Measurements from ENCODE around the gene ELAPOR1. TPM values are rescaled to one million over a fixed set of nuclear protein-coding genes. Genes with fewer than 3 reads are reported as not detected.

Gene ELAPOR1
- total and polyA plus RNA-seq, 12 donors: 0.06 to 0.54 (median 0.30) TPM; not detected in 2

- Histone ChIP-seq H3K4me3 (no peak overlapping the region), H3K36me3 (no peaks in the 10 kb centered on the region), H3K27me3 (no peaks in the 10 kb centered on the region), H3K9me3 (no peaks in the 10 kb centered on the region), H3K27ac (peak overlapping the region in 4 of 10 donors; percentile 31 to 62 (median 49)), H3K4me1 (peaks cover 0 to 21% (median 11%) of the 10 kb centered on the region in 9 donors)
- DNase-seq (peak; percentile 34 to 50), ATAC-seq (peak; percentile 58 to 93 (median 90))
- TF ChIP-seq, protein P1, sequence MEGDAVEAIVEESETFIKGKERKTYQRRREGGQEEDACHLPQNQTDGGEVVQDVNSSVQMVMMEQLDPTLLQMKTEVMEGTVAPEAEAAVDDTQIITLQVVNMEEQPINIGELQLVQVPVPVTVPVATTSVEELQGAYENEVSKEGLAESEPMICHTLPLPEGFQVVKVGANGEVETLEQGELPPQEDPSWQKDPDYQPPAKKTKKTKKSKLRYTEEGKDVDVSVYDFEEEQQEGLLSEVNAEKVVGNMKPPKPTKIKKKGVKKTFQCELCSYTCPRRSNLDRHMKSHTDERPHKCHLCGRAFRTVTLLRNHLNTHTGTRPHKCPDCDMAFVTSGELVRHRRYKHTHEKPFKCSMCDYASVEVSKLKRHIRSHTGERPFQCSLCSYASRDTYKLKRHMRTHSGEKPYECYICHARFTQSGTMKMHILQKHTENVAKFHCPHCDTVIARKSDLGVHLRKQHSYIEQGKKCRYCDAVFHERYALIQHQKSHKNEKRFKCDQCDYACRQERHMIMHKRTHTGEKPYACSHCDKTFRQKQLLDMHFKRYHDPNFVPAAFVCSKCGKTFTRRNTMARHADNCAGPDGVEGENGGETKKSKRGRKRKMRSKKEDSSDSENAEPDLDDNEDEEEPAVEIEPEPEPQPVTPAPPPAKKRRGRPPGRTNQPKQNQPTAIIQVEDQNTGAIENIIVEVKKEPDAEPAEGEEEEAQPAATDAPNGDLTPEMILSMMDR (IDR thresholded peaks at IDR 0.05): no peak
- 69 to 77% methylated on average over 5 of the region's 5 CpGs for WGBS, 2 donors
- intact Hi-C loops (cut with DNase I): no loop called here
Observed at GRCh38 chr1:109151146-109151990, 37.5 kb downstream of the ELAPOR1 start.

GRCh38 chr1:109152196-109152595, 38.3 kb downstream of the ELAPOR1 start:
- intact Hi-C loops (cut with DNase I): no loop called here
- peaks cover 0 to 21% (median 11%) of the 10 kb centered on the region in 9 donors for H3K4me1 ChIP-seq
- H3K27ac ChIP-seq: no peak overlapping the region
- TF ChIP-seq, protein P1 (IDR thresholded peaks at IDR 0.05): no peak
- H3K27me3 ChIP-seq: no peaks in the 10 kb centered on the region
- DNase-seq (no peak), ATAC-seq (no peak)
- no peaks in the 10 kb centered on the region for H3K36me3 ChIP-seq
- no peak overlapping the region for H3K4me3 ChIP-seq
- H3K9me3 ChIP-seq: no peaks in the 10 kb centered on the region

DNA sequence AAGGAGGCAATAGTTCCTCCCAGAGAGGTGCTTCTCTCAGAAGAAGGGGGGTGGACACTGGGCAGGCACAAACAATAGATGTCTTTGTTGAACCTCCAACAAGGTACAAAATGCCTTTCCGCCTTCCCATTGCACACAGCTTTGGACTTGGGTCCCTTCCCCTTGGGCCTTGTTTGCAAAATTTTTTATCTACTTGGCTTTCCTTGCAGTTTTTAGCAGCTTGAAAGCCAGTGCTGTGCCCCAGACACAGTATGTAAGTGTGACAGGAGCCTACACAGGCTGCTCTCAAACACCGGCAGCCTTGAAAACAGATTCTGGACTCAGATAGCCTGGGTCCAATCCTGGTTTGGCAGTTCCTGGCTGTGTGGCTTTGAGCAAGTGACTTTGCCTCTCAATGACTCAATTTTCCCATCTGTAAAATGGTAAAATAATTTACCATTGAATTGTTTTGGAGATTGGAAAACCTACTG, 43.0 kb downstream of the ELAPOR1 start:
- Histone ChIP-seq H3K27ac (no peak overlapping the region), H3K4me1 (peaks cover 0 to 7% (median 4%) of the 10 kb centered on the region in 9 donors), H3K9me3 (no peaks in the 10 kb centered on the region), H3K4me3 (no peak overlapping the region), H3K27me3 (no peaks in the 10 kb centered on the region), H3K36me3 (no peaks in the 10 kb centered on the region)
- no peak for DNase-seq
- intact Hi-C loops (cut with DNase I): no loop called here
- ATAC-seq: no peak
- TF ChIP-seq, protein P1 (IDR thresholded peaks at IDR 0.05): no peak
- WGBS, 2 donors: 91 to 93% methylated on average over 2 of the region's 2 CpGs

DNA sequence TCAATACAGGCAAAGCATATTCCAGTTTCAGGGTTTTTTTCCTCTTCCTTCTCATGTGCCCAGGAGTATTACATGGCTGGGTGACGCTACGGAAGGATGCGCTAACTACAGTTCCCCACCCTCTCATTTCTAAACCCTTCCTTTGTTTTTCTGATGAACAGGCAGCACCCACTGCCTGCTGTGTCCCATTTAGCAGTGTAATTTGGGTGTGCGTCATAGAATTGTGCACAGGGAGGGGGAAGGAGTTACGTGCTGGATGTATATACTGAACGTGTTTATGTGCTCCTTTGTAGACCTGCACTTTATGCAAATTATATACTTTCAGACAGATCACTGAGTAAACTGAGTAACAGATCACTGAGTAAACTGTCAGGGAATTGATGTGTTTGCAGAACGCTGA, 44.5 kb downstream of the ELAPOR1 start:
- ATAC-seq: no peak
- Histone ChIP-seq H3K4me3 (no peak overlapping the region), H3K27ac (no peak overlapping the region), H3K27me3 (no peaks in the 10 kb centered on the region), H3K36me3 (no peaks in the 10 kb centered on the region), H3K9me3 (no peaks in the 10 kb centered on the region), H3K4me1 (peaks cover 0 to 21% (median 8%) of the 10 kb centered on the region in 9 donors)
- TF ChIP-seq, protein P1 (IDR thresholded peaks at IDR 0.05): no peak
- DNase-seq: no peak
- 91 to 93% methylated on average over 7 of the region's 7 CpGs for WGBS, 2 donors
- intact Hi-C loops (cut with DNase I): no loop called here

Measured in heart right ventricle (tissue), 16 donors.